ENCODE measurements around the gene SKIC8. TPM values are rescaled to one million over a fixed set of nuclear protein-coding genes. Genes with fewer than 3 reads are reported as not detected.

SKIC8 gene
- total RNA-seq, 1 donor from 2014 or later: 62.5 TPM

DNA sequence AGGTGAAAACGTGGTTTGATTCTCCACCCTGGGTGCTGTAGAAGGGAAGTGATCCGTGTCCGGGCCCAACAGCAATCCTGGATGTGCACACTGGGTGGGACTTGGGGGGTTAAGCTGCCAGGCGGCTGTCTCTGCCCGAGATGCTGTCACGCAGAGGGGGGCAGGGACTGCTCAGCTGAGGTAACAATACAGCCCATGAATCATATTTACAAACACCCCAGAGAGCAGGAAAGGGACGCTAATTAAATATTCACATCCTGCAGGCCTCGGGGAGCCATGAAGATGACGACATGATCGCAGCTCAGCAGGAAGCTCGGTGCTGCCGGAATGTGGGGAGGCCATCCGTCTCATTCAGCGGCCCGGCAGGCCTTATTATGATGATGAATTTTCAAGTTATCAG lies 22.8 kb upstream of the SKIC8 start:
- DNase-seq (ENCODE audit: low read depth in 2 of 2): peak; percentile 79 to 97

- DNase-seq (ENCODE audit: low read depth in 2 of 2): no peak
Observed at GRCh38 chr15:78321786-78322185, 22.4 kb upstream of the SKIC8 start.

DNA sequence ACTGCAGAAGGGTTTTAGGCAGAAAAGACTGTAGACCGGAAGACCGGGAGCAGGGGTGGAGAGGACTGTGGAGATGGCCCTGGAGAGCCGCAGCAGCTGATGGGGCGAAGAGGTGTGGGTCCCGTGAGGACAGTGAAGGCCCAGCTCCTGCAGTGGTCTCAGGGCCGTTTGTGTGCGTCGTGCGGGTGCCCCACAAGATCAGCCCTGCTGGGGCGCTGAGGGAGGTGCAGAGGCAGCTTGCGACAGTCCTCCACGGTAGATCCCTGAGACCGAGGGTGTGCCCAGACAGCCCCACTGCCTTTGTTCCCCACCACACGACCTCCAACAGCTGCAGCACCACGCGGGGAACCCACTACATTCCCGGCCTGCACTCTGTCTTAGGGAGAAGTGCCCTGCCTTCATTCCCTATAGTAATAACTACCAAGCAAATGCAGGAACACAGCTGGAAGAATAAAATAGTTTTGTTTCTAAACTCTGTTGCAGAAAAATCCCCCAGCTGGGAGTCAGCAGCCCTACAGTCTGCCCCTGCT lies 21.7 kb upstream of the SKIC8 start:
- DNase-seq (ENCODE audit: low read depth in 2 of 2): no peak

DNA sequence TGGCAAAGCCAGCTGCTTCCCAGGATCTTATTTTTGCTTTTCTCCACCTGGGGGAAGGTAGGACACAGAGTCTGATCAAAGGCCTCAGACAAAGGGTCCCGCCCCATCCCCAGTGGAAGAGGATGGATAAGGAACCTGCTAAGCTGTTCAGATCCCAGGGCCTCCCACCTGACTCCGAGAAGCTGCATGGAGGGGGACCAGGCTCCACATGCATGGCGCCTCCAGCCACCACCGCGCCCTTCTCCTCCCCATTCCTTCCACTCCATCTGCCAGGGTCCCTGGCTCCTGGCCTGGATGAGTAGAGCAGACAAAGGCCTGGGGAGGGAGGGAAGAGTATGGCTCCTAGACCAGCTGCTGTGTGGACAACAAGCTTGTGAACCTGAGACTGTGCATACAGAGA lies 20.8 kb upstream of the SKIC8 start:
- no peak for DNase-seq (ENCODE audit: low read depth in 2 of 2)

GRCh38 chr15:78319588-78319987 lies 20.2 kb upstream of the SKIC8 start:
- DNase-seq (ENCODE audit: low read depth in 2 of 2): no peak

- DNase-seq (ENCODE audit: low read depth in 2 of 2): peak in 1 of 2 donors; percentile 16
Observed at GRCh38 chr15:78317145-78317836, 17.9 kb upstream of the SKIC8 start.

DNA sequence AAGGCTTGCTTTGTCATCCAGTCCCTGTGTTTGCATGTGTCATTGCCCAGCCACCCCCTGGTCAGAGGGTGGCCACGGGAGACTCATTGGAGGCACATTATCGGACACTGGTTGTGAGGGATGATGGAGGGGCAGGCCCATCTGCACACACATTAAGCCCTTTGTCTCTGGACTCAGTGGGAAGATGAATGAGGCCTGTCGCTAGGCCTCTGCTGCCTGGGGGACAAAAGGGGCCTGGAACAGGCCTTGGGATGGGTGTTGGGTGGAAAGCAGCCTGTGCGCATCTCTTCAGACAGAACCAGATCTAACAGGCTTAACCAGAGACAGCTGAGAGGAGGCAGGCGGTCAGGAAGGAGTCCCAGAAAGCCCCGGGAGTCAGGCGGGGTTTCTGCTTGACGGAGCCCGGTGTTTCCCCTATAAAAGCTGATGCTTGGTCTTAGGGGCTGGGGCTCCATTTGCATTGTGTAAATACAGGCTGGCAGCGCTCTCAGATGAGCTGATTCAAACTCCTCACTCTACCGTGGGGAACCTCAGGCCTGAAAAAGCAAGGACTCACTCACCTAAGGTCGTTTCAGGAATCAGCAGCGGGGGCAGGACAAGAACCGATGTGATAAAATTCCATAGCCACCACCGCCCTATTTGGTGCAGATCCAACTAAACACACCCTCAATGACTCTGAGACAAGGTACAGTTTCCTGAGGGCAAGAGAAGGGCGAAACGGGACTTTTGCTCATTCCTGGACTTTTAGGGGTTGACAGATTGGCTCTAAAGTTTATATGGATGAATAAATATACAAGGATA lies 17.1 kb upstream of the SKIC8 start:
- DNase-seq (ENCODE audit: low read depth in 2 of 2): no peak

DNA sequence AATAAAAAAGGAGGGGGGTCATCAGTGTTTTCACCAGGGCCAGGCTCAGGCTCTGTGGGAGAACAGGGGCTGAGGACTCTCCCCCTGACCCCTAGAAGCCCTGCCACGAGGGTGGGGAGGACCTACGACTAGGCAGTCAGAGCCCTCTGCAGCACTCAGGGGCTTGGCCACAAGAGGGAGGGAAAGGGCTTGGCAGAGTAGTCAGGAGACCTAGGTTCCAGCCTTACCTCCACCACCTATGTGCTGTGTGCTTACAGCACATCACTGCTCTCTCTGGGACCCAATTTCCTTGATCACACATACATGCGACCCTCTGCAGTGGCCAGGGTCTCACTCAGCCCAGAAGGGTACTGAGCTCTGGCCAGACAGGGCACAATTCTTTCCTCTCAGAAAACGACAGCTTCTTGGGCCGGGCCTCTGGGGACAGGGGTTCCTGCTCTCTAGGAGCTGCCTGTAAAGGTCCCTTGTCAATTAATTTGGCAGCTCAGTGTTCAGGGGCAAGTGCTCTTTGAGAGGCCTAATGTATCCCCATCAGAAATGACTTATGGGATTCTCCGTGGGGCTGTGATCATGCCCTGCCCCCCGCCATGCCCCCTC lies 16.4 kb upstream of the SKIC8 start:
- DNase-seq (ENCODE audit: low read depth in 2 of 2): peak; percentile 33 to 49

GRCh38 chr15:78314181-78314581 lies 14.8 kb upstream of the SKIC8 start:
- DNase-seq (ENCODE audit: low read depth in 2 of 2): no peak

DNA sequence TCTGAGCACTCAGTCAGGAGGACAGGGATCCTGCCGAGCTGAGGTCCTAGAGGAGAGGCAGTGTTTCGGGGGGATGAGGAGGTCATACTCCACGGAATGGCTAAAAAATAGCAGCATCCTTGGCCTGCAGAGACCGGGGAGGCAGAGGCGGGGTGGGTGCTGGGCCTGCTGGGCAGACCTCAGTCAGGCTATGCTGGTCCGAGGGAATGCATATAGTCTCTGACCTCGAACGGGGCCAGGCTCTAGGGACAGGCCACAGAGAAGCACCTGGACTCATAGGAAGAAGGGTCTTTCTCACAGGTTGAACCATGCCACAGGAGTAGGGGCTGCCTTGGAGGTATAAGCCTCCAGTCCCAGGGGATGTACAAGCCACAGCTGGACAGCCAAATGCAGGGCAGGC lies 14.0 kb upstream of the SKIC8 start:
- no peak for DNase-seq (ENCODE audit: low read depth in 2 of 2)

DNA sequence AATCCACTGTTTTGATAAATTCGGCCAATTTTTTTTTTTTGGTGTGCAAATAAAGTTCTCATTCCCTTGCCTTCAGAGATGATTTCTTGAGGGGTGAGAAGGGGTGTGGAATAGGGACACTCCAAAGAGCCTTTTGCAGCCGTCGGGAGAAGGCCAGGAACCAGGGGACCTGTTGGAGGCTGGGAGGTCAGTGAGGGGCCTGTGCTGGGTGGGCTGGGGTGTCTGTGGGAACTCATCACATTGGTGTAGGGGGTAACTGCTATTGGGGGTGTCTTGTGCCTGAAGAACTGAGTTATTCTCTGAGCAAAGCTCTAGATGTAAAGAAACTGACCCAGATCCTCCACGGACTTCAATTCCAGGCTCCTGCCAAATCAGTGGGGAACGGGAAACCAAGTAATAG lies 13.5 kb upstream of the SKIC8 start:
- DNase-seq (ENCODE audit: low read depth in 2 of 2): no peak

- no peak for DNase-seq (ENCODE audit: low read depth in 2 of 2)
Observed at GRCh38 chr15:78312536-78312935, 13.1 kb upstream of the SKIC8 start.

GRCh38 chr15:78311292-78311691 lies 11.9 kb upstream of the SKIC8 start:
- no peak for DNase-seq (ENCODE audit: low read depth in 2 of 2)

DNA sequence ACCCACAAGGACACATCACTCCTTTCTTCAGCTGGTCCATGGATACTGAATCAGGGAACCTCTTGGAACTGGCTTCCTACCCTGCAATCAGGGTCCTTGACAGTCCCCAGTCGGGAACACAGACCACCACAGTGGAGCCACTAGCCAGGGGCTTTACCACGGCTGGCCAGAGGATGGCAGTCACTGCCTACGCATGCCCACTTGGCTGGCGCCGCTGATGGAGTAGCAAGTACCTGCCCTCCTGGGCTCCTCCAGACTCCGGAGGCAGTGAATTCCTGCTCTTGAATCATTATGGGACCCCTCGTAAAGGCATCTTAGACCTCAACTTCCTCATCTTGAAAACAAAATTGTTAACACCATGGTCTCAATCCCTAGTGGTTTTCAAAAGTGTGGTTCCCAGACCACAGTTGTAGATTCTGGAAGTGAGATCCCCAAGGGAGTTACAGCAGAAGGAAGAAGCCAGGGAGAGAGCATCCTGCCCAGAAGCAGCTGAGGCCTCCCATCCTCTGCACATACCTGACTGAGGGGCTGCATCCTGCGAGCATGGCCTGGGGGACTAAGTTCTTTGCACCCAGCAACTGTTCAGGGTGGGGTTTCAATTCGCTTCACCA lies 9.1 kb upstream of the SKIC8 start:
- DNase-seq (ENCODE audit: low read depth in 2 of 2): peak; percentile 76 to 78

GRCh38 chr15:78307976-78308375 lies 8.6 kb upstream of the SKIC8 start:
- no peak for DNase-seq (ENCODE audit: low read depth in 2 of 2)

- DNase-seq (ENCODE audit: low read depth in 2 of 2): peak in 1 of 2 donors; percentile 32
Observed at GRCh38 chr15:78306176-78306774, 6.9 kb upstream of the SKIC8 start.

DNA sequence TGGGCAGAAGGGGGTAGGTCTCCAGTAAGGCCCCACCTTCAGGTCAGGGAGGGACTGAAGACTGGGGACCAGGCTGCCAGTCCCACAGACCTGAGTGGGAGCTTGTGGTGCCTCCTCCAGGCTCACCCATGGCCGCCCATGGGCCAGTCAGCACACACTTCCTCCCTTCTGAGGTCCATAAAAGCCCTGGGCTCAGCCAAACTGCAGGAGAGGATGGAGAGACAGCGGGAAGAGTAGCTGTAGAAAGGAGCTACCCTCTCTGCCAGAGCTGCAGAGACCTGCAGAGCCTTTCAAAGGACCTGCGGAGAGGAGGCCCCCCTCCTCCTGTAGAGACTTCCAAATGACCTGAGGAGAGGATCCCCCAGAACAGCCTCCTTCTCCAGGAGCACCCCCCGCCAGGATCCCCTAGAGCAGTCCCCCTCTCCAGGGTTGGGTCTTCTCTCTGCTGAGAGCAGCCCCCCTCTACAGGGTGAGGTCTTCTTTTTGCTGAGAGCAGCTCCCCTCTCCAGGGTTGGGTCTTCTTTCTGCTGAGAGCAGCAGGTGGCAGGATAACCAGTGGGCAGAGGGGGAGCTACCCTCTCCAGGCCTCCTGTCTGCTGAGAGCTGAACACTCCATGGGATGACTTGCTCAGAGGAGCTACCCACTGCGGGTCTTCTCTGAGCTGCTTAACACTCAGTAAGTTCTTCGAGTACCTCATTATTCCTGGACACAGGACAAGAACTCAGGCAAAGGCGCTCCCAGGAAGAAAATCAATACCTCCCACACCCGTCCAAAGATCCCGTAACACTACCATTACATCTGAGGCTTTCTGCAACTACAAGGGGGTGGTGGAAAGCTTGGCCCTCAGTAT lies 5.0 kb upstream of the SKIC8 start:
- no peak for DNase-seq (ENCODE audit: low read depth in 2 of 2)

DNA sequence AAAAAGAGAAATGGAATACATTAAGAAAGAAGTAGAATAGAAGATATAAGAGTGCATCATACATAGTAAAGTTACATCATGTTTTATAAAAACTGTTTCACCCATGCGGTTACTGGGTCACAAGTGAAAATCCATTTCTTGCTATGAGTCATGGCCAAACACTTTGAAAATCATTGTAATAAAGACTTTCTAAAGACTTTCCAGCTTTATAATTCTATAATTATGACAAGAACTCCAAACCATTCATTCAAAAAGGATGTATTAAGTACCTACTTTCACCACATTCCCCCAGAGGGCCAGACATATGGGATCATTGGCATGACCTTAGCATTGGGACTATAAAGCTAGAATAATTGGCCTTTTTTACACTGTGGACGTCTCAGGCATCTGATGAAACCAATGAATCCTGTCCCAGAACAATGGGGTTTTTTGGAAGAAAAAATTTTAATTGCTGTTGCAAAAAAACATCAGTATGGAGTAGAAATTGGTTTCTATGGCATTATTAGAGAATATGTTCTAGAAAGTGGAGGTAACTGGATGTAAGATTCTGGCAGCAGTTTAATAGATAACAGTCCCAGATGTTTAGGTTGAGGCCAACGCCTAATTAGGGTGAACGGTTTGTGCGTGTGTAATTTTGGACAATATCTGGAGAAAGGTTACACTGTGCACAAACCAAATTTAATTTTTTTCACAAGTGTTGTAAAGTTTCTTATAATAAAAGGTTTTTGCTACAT lies 3.3 kb upstream of the SKIC8 start:
- peak in 1 of 2 donors; percentile 41 for DNase-seq (ENCODE audit: low read depth in 2 of 2)

GRCh38 chr15:78301828-78302227 lies 2.4 kb upstream of the SKIC8 start:
- DNase-seq (ENCODE audit: low read depth in 2 of 2): no peak

GRCh38 chr15:78301326-78301725 lies 1.9 kb upstream of the SKIC8 start:
- DNase-seq (ENCODE audit: low read depth in 2 of 2): no peak

Data from lung microvascular endothelial cell (primary cell).